ENCODE measurements around the gene FCGR2B. TPM values are rescaled to one million over a fixed set of nuclear protein-coding genes. Genes with fewer than 3 reads are reported as not detected.
"Not testable (repeated sequence)": the region's sequence is repeated elsewhere in the genome, so short reads cannot be mapped to it uniquely, and the experiment has no call there.

The FCGR2B gene
- total RNA-seq, 1 donor from 2014 or later, result not detected

DNA sequence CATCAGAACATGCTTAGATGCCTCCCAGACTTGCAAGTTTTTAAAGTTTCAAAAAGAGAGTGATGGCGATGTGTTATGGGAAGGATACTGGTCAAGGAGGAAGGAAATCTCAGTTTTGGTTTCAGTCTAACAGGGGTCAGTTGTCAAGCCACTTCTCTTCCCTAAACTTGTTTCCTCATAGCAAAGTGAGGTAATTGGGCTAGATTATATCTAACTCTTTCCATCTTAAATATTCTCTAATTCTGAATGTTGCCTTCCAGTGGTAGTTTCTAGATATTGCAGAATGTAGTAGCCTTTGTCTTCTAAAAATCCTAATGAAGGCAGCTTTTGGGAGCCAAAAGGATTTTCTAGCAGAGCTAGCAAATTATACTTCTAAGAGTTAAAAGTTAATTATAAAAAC is 20.2 kb upstream of the FCGR2B start:
- TF ChIP-seq, protein P1, sequence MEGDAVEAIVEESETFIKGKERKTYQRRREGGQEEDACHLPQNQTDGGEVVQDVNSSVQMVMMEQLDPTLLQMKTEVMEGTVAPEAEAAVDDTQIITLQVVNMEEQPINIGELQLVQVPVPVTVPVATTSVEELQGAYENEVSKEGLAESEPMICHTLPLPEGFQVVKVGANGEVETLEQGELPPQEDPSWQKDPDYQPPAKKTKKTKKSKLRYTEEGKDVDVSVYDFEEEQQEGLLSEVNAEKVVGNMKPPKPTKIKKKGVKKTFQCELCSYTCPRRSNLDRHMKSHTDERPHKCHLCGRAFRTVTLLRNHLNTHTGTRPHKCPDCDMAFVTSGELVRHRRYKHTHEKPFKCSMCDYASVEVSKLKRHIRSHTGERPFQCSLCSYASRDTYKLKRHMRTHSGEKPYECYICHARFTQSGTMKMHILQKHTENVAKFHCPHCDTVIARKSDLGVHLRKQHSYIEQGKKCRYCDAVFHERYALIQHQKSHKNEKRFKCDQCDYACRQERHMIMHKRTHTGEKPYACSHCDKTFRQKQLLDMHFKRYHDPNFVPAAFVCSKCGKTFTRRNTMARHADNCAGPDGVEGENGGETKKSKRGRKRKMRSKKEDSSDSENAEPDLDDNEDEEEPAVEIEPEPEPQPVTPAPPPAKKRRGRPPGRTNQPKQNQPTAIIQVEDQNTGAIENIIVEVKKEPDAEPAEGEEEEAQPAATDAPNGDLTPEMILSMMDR (conservative IDR thresholded peaks at IDR 0.05; ENCODE audit: low read depth, low read length), result peak; percentile 27
- DNase-seq (ENCODE audit: low read depth), result not testable (repeated sequence)

DNA sequence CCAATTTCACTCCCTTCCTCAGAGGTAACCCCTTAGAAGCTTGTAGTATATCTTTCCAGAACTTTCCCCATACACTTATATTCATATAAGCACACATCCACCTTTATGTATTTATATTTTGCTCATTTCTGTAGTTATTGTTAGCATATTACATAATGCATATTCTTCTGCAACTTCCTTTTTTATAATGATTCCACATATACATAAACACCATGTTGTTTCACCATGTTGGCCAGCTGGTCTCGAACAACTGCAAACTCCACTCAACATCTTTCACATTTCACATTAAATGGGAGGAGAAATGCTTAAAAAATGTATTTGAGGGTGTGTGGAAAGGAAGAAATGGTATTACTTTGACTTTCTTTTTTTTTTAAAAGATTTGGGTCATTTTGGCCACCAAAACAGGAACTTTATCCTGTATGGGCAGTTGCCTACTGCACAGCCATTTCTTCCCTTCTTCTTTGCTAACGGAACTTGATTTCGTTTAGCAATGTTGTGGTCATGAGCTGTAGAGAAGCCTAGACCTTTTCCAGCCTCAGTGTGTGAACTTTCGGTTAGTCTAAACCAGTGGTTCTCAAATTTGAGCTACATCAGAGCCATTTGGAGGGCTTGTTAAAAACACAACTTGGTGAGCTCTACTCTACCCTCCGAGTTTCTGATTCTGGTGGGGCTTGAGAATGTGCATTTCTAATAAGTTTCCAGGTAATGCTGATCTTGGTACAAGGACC is 19.3 kb upstream of the FCGR2B start:
- H3K4me3 ChIP-seq (ENCODE audit: low read depth, low read length); DNase-seq (ENCODE audit: low read depth): not testable (repeated sequence)

More for the DNA sequence above, 20.2 kb upstream of the FCGR2B start:
- H3K4me3 ChIP-seq (ENCODE audit: low read depth, low read length), result not testable (repeated sequence)

DNA sequence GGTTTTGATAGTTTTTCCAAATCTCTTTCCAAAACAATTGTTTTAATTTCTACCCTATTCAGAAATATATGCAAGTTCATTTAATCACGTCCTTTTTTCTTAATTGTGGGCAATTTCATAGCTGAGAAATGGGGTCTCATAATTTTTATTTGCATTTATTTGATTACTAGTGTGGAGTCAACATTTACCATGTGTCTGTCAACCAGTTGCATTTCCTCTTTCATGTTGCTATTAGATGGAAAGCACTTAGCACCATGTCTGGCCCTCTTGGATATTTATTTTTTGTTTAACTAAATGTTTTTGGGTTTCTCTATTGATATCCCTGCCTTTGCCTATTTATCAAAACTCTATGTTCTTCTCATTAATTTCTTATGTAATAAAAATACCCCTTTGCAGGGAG is 18.1 kb upstream of the FCGR2B start:
- DNase-seq (ENCODE audit: low read depth); H3K4me3 ChIP-seq (ENCODE audit: low read depth, low read length): not testable (repeated sequence)

DNA sequence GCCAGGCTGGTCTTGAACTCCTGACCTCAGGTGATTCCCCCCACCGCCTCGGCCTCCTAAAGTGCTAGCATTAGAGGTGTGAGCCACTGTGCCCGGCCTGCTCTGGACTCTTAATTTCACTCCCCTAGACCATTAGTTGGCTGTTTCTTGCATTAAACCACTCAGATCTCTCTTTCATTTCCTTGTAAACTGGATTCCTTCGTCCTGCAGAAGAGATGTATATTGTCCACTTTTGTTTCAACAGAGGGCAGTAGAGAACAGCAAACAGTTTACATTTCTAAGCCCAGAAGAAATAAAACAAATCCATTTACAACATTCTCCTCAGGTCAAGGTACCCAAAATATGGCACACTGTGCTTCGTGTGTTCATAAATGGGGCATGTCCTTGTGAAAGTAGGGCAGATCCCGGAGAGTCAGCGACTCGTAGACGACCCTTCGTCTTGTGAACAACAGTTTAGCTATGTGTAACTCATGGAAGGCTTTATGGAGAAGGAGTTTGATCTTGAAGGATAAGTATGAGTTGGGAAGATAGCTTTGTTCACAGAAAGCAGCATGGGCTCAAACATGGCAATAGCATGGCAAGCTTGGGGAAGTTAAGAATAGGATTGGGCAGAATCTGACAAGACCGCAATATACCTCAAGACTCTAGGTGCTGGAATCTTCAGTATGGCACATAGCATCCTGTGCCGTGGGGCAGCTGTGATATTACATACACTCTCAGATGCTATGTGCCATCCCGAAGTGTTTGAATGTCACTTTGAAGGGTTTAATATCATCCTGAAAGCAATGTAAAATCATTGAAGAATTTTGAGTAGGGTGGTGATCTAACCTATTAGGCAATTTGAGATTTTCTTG is 15.2 kb upstream of the FCGR2B start:
- not testable (repeated sequence) for DNase-seq (ENCODE audit: low read depth); H3K4me3 ChIP-seq (ENCODE audit: low read depth, low read length)
- TF ChIP-seq, protein P1 (conservative IDR thresholded peaks at IDR 0.05; ENCODE audit: low read depth, low read length), result peak; percentile 66

DNA sequence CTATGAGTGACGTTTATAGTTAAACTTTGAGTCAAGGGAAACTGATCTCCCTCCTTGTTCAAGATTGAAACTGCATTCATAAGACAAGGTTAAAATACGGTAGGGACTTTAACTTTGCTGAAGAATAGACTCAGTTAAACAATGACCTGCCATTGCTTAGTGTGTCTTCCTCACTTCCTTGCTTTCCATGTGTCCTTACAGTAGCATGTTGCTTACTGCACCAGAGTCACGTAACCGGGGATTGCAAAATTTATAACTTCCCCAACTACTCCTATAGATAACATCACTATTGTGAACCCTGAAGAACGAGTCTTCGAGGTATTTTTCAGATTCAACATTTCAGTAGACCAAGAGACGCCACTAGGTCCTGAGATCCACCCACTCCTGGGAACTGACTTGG is 9.4 kb upstream of the FCGR2B start:
- not testable (repeated sequence) for DNase-seq (ENCODE audit: low read depth)

DNA sequence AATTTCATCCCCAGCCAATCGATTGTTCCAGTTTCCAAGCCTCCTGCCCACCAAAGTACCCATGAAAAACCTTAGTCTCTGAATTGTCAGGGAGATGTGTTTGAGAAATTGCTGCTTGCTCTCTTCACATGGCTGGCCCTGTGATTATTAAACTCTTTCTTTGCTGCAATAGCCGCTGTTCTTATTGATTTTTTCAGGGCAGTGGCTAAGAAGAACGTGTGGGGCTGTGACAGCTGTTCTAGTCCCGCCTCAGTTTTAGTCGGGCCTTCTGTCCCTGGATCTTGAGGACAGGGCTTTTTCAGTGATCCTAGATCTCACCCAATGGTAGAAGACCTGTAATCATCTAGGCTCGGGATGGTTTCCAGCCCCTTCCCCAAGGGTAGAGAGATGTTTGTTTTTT is 9.0 kb upstream of the FCGR2B start:
- DNase-seq (ENCODE audit: low read depth), result not testable (repeated sequence)

More for the DNA sequence above, 9.4 kb upstream of the FCGR2B start:
- H3K4me3 ChIP-seq (ENCODE audit: low read depth, low read length), result not testable (repeated sequence)

DNA sequence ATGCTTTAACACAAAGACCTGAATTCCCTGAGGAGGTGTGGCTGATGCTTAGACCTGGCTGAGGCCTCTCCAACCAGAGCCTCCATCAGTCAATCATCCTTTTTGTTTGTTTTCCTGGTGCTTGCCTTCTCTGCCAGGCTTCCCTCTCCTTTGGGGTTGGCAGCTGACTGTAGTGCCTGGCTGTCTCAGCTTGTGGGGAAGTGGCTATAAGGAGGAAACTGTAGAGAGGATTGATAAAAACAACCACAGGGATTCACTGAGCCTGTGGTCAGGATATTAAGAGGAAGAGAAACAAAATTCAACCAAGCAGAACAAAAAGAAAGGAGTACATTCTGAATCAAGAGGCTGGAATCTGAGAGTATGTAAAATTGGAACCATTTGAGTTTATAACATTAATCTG is 4.4 kb upstream of the FCGR2B start:
- not testable (repeated sequence) for H3K4me3 ChIP-seq (ENCODE audit: low read depth, low read length); DNase-seq (ENCODE audit: low read depth)

More for the DNA sequence above, 9.0 kb upstream of the FCGR2B start:
- H3K4me3 ChIP-seq (ENCODE audit: low read depth, low read length), result not testable (repeated sequence)

DNA sequence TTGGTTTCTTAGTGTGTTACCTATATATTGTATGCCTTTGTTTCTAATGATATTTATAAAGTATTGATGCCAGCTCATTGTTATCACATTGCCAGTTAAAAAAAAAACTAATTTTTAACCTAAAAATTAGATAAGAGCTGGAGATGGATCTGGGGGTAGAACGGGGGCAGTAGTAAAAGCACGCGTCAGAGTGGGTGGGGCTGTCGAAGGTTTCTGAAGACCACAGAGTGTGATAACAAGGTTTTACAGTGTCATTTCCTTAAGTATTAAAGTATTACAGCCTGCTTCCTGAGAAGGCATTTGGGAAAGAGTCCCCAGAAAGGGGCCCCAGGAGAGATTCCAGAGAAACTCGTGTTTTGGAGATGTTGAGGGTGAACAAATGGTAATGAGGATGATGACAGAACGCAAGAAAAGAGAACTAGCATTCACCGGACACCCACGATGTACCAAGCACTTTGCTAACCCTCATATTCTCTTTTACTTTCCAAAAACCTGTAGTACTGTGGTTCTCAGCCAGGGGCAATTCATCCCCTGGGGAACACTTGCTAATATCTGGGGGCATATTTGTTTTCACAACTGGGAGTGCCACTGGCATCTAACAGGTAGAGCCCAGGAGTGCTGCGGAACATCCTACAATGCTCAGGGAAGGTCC is 1.2 kb upstream of the FCGR2B start:
- not testable (repeated sequence) for H3K4me3 ChIP-seq (ENCODE audit: low read depth, low read length); DNase-seq (ENCODE audit: low read depth)

DNA sequence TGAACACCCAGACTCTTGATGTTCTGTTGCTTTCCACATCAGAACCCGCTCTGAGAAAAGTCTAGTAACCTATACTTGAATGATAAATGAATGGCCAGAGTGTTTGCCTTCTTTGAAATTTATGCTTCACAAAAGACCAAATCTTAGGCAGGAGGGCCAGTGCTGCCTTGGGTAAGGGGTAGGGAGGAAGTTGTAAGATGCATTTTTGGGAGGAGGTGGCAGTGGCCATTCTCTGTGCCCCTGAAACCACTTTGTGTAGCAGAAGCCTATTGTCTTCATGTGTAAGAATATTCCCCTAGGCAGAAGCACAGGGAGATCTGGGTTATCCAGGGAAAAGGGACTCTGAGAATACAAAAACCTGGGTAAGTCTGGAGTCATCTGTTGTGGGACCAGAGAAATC is 626 bp downstream of the FCGR2B start:
- not testable (repeated sequence) for H3K4me3 ChIP-seq (ENCODE audit: low read depth, low read length); DNase-seq (ENCODE audit: low read depth)

DNA sequence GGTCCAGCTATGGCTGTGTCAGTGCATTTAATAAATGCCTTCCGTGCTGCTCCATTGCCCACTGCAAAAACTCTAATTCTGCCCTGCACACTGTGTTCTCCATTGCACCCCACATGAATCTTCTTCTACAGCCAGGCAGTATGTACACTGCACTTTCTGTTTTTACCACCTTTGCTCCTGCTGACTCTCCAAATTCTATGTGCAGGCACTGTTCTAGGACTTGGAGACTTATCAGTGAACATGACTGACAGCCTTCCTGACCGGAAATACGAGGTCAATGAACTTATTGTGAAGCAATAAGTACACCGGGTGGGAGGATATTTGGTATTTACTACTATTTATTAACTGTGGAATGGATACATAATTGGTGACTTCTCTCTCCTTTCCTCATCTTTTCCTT is 1.7 kb downstream of the FCGR2B start:
- H3K4me3 ChIP-seq (ENCODE audit: low read depth, low read length); DNase-seq (ENCODE audit: low read depth): not testable (repeated sequence)

DNA sequence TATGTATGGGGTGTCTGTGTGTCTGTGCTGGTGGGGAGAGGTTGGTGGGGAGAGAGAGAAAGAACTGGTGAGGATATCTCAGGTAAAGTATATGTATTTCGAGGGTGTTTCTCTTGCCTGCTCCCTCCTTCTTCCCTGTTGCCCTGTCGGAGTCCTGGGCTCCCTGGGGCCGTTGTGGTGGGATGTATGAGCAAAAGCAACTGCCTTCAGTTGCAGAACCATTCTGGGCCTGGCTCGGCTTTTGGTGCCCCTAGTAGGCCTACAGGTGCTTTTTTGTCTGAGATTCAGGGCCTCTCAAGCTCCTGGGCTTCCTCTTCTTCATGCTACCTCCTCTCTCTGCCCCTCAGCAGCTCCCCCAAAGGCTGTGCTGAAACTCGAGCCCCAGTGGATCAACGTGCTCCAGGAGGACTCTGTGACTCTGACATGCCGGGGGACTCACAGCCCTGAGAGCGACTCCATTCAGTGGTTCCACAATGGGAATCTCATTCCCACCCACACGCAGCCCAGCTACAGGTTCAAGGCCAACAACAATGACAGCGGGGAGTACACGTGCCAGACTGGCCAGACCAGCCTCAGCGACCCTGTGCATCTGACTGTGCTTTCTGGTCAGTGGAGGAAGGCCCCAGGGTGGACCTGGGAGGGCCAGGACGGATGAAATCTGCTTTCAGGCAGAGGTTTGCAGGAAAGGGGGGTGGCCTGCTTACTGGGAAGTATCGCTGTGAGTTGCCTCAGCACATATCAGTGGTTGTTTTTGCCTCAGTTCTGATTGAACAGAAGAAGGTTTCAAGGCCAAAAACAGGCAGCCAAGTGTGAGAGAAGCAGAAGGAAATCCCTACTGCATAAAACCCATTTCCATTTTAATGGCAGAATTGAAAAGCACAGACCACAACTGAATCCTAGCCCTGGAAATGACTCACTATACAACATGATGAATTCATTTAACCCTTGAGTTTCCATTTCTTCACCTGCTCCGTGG is 8.4 kb downstream of the FCGR2B start:
- not testable (repeated sequence) for H3K4me3 ChIP-seq (ENCODE audit: low read depth, low read length); DNase-seq (ENCODE audit: low read depth)

DNA sequence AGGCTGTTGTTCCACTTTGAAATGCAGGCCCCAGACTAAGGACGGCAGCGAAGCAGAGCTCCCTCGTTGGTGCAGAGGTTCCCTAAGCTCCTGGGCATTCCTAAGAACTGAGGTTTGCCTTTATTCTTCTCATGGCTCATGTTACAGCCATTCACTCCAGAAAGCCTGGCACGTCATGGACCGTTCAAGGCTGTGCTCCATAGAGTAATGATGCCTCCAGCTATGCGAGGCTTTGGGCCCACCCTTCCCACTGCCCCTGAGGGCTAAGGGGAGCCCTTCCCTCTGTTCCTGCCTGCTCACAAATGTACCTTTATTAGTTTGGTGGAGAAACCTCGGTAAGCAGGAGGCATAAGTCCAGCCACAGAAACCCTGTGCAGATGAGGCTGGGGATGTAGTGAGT is 10.5 kb downstream of the FCGR2B start:
- not testable (repeated sequence) for DNase-seq (ENCODE audit: low read depth); H3K4me3 ChIP-seq (ENCODE audit: low read depth, low read length)

DNA sequence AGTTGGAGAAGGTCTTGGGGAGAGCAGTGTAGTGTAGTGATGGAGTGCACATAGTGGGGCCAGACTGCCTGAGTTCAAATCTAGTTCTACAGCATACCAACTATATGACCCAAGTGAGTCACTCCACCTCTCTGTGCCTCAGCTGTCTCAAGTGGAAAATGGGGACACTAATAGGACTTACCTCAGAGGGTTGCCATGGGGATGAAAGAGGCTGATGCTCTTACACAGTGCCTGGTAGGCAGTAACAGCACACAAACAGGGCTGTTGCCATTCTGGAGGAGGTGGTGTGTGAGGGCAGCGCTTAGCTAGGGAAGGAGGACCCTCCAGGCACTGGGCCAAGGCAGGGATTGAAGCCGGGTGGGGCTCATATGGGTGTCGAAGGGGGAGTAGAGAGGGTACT is 11.5 kb downstream of the FCGR2B start:
- H3K4me3 ChIP-seq (ENCODE audit: low read depth, low read length); DNase-seq (ENCODE audit: low read depth): not testable (repeated sequence)

DNA sequence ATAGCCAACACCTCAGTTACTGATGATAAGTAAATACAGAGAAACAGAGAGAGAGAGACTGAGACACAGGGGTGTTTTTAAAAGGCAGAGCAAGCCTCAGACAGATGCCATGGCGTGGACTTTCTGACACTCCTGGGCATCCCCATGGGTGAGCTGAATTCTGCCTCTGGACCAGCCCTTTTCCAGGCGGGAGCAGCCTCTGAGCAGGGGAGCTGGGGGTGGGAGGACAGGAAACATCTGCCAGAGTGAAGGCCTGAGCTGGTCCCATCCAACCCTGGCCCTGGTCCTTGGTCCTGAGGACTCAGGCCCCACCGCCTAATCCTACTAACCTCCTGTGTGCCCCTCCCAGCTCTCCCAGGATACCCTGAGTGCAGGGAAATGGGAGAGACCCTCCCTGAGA is 12.0 kb downstream of the FCGR2B start:
- H3K4me3 ChIP-seq (ENCODE audit: low read depth, low read length); DNase-seq (ENCODE audit: low read depth): not testable (repeated sequence)
